ENCODE results near the gene ITIH4.

Gene ITIH4

GRCh38 chr3:52810923-52811322 is 19.5 kb downstream of the ITIH4 start:
- H3K4me1 ChIP-seq (ENCODE audit: control insufficient read depth, insufficient read depth, low read length): no peaks in the 10 kb centered on the region
- no peaks in the 10 kb centered on the region for H3K36me3 ChIP-seq (ENCODE audit: control insufficient read depth, insufficient read depth, low read length)
- no peaks in the 10 kb centered on the region for H3K27me3 ChIP-seq (ENCODE audit: control insufficient read depth, insufficient read depth, low read length)
- no peak overlapping the region for H3K4me3 ChIP-seq (ENCODE audit: low read depth, low read length)
- H3K9me3 ChIP-seq (ENCODE audit: control insufficient read depth, insufficient read depth, low read length): no peaks in the 10 kb centered on the region
- H3K9ac ChIP-seq (ENCODE audit: low read depth, low read length): no peak overlapping the region

- Histone ChIP-seq H3K9ac (ENCODE audit: low read depth, low read length) (no peak overlapping the region), H3K9me3 (ENCODE audit: control insufficient read depth, insufficient read depth, low read length) (no peaks in the 10 kb centered on the region), H3K4me1 (ENCODE audit: control insufficient read depth, insufficient read depth, low read length) (no peaks in the 10 kb centered on the region), H3K27me3 (ENCODE audit: control insufficient read depth, insufficient read depth, low read length) (no peaks in the 10 kb centered on the region), H3K4me3 (ENCODE audit: low read depth, low read length) (no peak overlapping the region), H3K36me3 (ENCODE audit: control insufficient read depth, insufficient read depth, low read length) (no peaks in the 10 kb centered on the region)
These were observed 20.7 kb downstream of the ITIH4 start for GRCh38 chr3:52809662-52810377.

- no peaks in the 10 kb centered on the region for H3K27me3 ChIP-seq (ENCODE audit: control insufficient read depth, insufficient read depth, low read length)
- H3K4me1 ChIP-seq (ENCODE audit: control insufficient read depth, insufficient read depth, low read length): no peaks in the 10 kb centered on the region
- no peaks in the 10 kb centered on the region for H3K36me3 ChIP-seq (ENCODE audit: control insufficient read depth, insufficient read depth, low read length)
- H3K4me3 ChIP-seq (ENCODE audit: low read depth, low read length): no peak overlapping the region
- H3K9ac ChIP-seq (ENCODE audit: low read depth, low read length): no peak overlapping the region
- no peaks in the 10 kb centered on the region for H3K9me3 ChIP-seq (ENCODE audit: control insufficient read depth, insufficient read depth, low read length)
These were observed 21.3 kb downstream of the ITIH4 start for GRCh38 chr3:52809149-52809548.

DNA sequence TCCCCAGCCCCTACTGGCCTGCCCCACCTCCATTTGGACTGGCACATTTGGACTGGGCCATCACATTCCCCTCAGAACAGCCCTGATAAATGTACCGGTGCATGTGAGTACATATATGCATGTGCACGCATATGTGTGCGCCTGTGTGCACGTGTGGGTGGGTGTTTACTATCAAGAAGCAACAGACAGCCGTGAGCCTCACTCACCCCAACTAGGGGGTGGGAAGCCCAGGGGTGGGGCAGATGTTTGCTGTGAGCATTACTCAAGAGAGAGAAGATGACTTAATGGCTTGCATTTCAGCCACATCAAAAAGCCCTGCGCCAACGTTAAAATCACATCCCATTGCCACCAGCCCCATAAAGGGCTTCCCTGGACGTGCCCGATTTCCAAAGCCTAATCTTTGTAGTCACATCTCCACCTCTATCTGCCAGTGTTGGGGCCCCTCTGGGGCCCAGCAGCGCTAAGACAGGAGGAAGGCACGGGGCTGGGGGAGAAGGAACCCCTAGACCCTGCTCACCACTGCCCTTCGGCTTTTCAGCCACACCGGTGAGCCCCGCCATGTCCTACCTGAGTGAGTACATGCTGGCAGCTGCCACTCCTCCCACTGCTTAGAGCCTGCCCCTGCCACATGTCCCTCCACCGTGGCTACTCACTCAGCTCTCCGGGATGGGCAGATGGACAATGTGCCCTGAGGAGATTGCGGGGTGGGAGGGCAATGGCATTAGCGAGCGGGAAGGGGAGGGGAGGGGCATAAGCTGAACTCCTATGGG is 25.0 kb downstream of the ITIH4 start:
- Histone ChIP-seq H3K4me1 (ENCODE audit: control insufficient read depth, insufficient read depth, low read length) (no peaks in the 10 kb centered on the region), H3K27me3 (ENCODE audit: control insufficient read depth, insufficient read depth, low read length) (no peaks in the 10 kb centered on the region), H3K36me3 (ENCODE audit: control insufficient read depth, insufficient read depth, low read length) (no peaks in the 10 kb centered on the region), H3K9me3 (ENCODE audit: control insufficient read depth, insufficient read depth, low read length) (no peaks in the 10 kb centered on the region), H3K4me3 (ENCODE audit: low read depth, low read length) (no peak overlapping the region), H3K9ac (ENCODE audit: low read depth, low read length) (no peak overlapping the region)

DNA sequence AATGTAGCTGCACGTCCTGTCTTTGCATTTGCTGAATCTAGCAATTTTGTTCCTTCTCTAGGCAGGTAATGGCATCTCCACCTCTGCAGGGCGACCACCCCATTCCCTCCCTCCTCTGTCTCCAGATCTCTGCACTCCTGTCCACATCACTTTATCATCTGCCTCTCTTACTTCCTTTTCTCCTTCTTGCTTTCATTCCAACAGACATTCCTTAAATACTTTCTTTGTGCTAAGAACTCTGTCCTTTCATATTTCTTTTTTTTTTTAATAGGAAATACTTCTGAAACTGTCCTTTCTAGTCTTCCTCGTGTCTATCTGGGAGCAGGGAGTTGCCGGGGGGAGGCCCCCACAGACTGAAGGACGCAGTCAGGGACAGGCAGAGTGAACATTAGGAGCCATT is 28.6 kb downstream of the ITIH4 start:
- H3K27me3 ChIP-seq (ENCODE audit: control insufficient read depth, insufficient read depth, low read length): no peaks in the 10 kb centered on the region
- no peak overlapping the region for H3K9ac ChIP-seq (ENCODE audit: low read depth, low read length)
- no peaks in the 10 kb centered on the region for H3K9me3 ChIP-seq (ENCODE audit: control insufficient read depth, insufficient read depth, low read length)
- no peaks in the 10 kb centered on the region for H3K36me3 ChIP-seq (ENCODE audit: control insufficient read depth, insufficient read depth, low read length)
- H3K4me1 ChIP-seq (ENCODE audit: control insufficient read depth, insufficient read depth, low read length): no peaks in the 10 kb centered on the region
- H3K4me3 ChIP-seq (ENCODE audit: low read depth, low read length): no peak overlapping the region

DNA sequence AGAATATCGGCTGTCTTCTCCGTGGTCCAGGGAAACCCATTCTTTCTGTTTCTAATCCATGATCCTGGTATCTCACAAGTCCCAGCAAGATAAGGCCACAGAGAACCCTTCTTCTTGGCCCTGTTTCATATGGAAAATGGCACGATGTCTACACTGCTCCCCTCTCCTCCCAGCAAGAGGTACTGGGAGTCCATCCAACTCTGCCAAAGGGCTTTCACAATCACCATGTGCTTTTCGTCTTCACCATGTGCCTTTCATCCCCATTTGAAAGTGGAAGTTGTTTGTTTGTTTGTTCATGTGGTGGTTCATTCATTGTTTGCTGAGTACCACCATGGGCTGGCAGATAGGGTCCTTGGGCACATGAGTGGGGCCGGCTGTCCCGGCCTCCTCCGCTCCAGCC is 30.4 kb downstream of the ITIH4 start:
- Histone ChIP-seq H3K9ac (ENCODE audit: low read depth, low read length) (no peak overlapping the region), H3K27me3 (ENCODE audit: control insufficient read depth, insufficient read depth, low read length) (no peaks in the 10 kb centered on the region), H3K4me1 (ENCODE audit: control insufficient read depth, insufficient read depth, low read length) (no peaks in the 10 kb centered on the region), H3K36me3 (ENCODE audit: control insufficient read depth, insufficient read depth, low read length) (no peaks in the 10 kb centered on the region), H3K4me3 (ENCODE audit: low read depth, low read length) (no peak overlapping the region), H3K9me3 (ENCODE audit: control insufficient read depth, insufficient read depth, low read length) (no peaks in the 10 kb centered on the region)

DNA sequence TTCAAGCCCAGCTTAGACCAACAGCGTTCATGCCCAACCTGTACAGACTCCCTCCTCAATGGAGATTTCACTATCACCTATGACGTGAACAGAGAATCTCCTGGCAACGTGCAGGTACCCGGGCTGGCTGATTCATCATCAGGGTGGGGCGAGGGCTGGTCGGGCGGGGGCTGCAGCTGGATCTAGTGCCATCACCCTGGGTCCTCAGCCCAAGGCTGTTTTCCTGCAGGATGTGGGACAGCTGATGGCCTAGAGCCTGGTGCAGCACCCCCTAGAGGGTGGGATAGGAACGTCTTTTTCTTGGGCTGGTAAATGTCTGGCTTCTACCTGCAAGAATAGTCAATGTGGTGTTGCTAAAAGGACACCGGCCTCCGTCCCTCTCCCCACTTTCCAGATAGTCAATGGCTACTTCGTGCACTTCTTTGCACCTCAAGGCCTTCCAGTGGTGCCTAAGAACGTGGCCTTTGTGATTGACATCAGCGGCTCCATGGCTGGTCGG is 31.4 kb downstream of the ITIH4 start:
- no peaks in the 10 kb centered on the region for H3K27me3 ChIP-seq (ENCODE audit: control insufficient read depth, insufficient read depth, low read length)
- H3K9me3 ChIP-seq (ENCODE audit: control insufficient read depth, insufficient read depth, low read length): no peaks in the 10 kb centered on the region
- H3K9ac ChIP-seq (ENCODE audit: low read depth, low read length): no peak overlapping the region
- H3K36me3 ChIP-seq (ENCODE audit: control insufficient read depth, insufficient read depth, low read length): no peaks in the 10 kb centered on the region
- no peak overlapping the region for H3K4me3 ChIP-seq (ENCODE audit: low read depth, low read length)
- no peaks in the 10 kb centered on the region for H3K4me1 ChIP-seq (ENCODE audit: control insufficient read depth, insufficient read depth, low read length)

DNA sequence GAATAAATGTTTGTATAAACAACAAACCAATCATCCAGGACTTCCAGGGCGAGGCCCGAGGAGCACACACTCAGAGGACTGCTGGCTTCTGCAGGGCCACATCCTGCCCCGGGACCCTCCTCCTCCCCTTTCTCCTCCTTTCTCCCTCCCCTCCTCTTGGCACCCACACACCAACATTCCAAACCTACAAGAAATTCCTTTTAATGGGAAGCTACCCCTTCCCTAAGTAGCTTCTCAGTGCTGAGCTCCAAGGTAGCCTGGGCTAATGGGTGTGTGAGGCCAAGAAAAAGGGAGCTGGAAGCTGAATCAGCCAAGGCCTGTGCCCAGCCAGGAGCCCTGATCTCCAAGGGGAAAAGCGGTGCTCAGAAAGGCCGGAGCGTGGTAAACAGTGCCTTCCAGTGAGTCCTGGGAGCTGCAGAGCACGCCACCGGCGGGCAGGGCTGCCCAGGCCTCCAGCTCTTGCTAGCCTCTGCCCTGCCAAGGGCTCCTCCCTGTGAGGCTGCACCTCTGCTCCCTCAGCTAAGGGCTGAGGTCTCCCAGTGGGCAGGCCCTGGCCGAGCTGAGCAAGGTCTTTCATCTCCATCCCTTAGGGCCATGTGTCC is 32.0 kb downstream of the ITIH4 start:
- Histone ChIP-seq H3K9ac (ENCODE audit: low read depth, low read length) (no peak overlapping the region), H3K36me3 (ENCODE audit: control insufficient read depth, insufficient read depth, low read length) (no peaks in the 10 kb centered on the region), H3K9me3 (ENCODE audit: control insufficient read depth, insufficient read depth, low read length) (no peaks in the 10 kb centered on the region), H3K4me1 (ENCODE audit: control insufficient read depth, insufficient read depth, low read length) (no peaks in the 10 kb centered on the region), H3K27me3 (ENCODE audit: control insufficient read depth, insufficient read depth, low read length) (no peaks in the 10 kb centered on the region), H3K4me3 (ENCODE audit: low read depth, low read length) (no peak overlapping the region)

DNA sequence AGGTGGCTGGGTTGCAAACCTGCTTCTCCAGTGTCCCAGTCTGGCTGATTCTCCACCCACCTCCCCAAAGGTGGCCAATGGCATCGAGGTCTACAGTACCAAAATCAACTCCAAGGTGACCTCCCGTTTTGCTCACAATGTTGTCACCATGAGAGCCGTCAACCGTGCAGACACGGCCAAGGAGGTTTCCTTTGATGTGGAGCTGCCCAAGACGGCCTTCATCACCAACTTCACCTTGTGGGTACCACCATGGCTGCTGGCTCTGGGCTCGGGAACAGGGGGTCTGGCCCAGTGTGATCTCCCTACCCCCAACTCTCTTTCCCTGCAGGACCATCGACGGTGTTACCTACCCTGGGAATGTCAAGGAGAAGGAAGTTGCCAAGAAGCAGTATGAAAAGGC is 34.1 kb downstream of the ITIH4 start:
- no peak overlapping the region for H3K4me3 ChIP-seq (ENCODE audit: low read depth, low read length)
- H3K9me3 ChIP-seq (ENCODE audit: control insufficient read depth, insufficient read depth, low read length): no peaks in the 10 kb centered on the region
- no peaks in the 10 kb centered on the region for H3K27me3 ChIP-seq (ENCODE audit: control insufficient read depth, insufficient read depth, low read length)

GRCh38 chr3:52795298-52795900 is 35.1 kb downstream of the ITIH4 start:
- no peaks in the 10 kb centered on the region for H3K4me1 ChIP-seq (ENCODE audit: control insufficient read depth, insufficient read depth, low read length)
- no peak overlapping the region for H3K9ac ChIP-seq (ENCODE audit: low read depth, low read length)
- no peaks in the 10 kb centered on the region for H3K36me3 ChIP-seq (ENCODE audit: control insufficient read depth, insufficient read depth, low read length)
- H3K9me3 ChIP-seq (ENCODE audit: control insufficient read depth, insufficient read depth, low read length): no peaks in the 10 kb centered on the region
- H3K27me3 ChIP-seq (ENCODE audit: control insufficient read depth, insufficient read depth, low read length): no peaks in the 10 kb centered on the region
- no peak overlapping the region for H3K4me3 ChIP-seq (ENCODE audit: low read depth, low read length)

More for the DNA sequence above, 34.1 kb downstream of the ITIH4 start:
- Histone ChIP-seq H3K9ac (ENCODE audit: low read depth, low read length) (no peak overlapping the region), H3K4me1 (ENCODE audit: control insufficient read depth, insufficient read depth, low read length) (no peaks in the 10 kb centered on the region), H3K36me3 (ENCODE audit: control insufficient read depth, insufficient read depth, low read length) (no peaks in the 10 kb centered on the region)

- H3K9me3 ChIP-seq (ENCODE audit: control insufficient read depth, insufficient read depth, low read length): no peaks in the 10 kb centered on the region
- no peak within 1 kb of the TSS for H3K4me3 ChIP-seq (ENCODE audit: low read depth, low read length)
- no peaks in the 10 kb centered on the region for H3K4me1 ChIP-seq (ENCODE audit: control insufficient read depth, insufficient read depth, low read length)
- no peaks in the 10 kb centered on the region for H3K36me3 ChIP-seq (ENCODE audit: control insufficient read depth, insufficient read depth, low read length)
- no peak within 1 kb of the TSS for H3K9ac ChIP-seq (ENCODE audit: low read depth, low read length)
- no peaks in the 10 kb centered on the region for H3K27me3 ChIP-seq (ENCODE audit: control insufficient read depth, insufficient read depth, low read length)
These were observed 35.8 kb downstream of the ITIH4 start, which contains the start of gene ITIH3 for GRCh38 chr3:52794612-52795099. Gene ITIH3 (plus strand): TSS chr3:52794796. CDS start chr3:52794804, 8 bp downstream.
